Naive thymus-derived CD4-positive, alpha-beta T cell (primary cell): ENCODE results near the gene PAXX. TPM values are rescaled to one million over a fixed set of nuclear protein-coding genes. Genes with fewer than 3 reads are reported as not detected.

ENCODE experiments used
- ATAC-seq: fragments of 150-1000 bp; cut with Tn5 transposase; 2 replicates; pipeline ENCODE4 v1.10.0; 2021; ENCODE audit warnings: mild to moderate bottlenecking, moderate library complexity
- CTCF ChIA-PET: fragments of 350-600 bp; sonication (Branson Sonifier 250); formaldehyde crosslinking; loops from one replicate; lab custom pipeline; 2021; ENCODE audit warnings: antibody characterized with exemption; lab: Charles Lee
- POLR2A ChIA-PET: fragments of 350-600 bp; sonication (Branson Sonifier 250); formaldehyde crosslinking; loops from one replicate; lab custom pipeline; 2021; ENCODE audit warnings: antibody characterized with exemption, inconsistent platforms; lab: Charles Lee
- DNase-seq, 9 donors: peaks; one replicate each; pipeline versions ENCODE4 v3.0.0 to v3.0.0-alpha.2; 2020 to 2022; ENCODE audit warnings: mixed read lengths in 1 of 9
- H3K27ac ChIP-seq: one replicate; pipeline ENCODE4 v1.7.0; 2013; ENCODE audit warnings: mild to moderate bottlenecking, low read depth, low read length, moderate library complexity
- H3K27me3 ChIP-seq, 2 donors: one replicate each; pipeline ENCODE4 v1.7.0; 2013; ENCODE audit warnings: low read length in 2 of 2, mild to moderate bottlenecking in 2 of 2, moderate library complexity in 2 of 2; ENCODE audit not compliant: control insufficient read depth in 2 of 2, insufficient read depth in 2 of 2
- H3K36me3 ChIP-seq, 3 experiments: 1 replicate in 2 of 3; 2 replicates in 1 of 3; pipeline ENCODE4 v1.7.0; 2013; ENCODE audit warnings: low read length in 3 of 3, mild to moderate bottlenecking in 3 of 3, moderate library complexity in 1 of 3; ENCODE audit not compliant: insufficient read depth in 3 of 3, control insufficient read depth in 2 of 3
- H3K4me1 ChIP-seq, 2 donors: one replicate each; pipeline ENCODE4 v1.7.0; 2013; ENCODE audit warnings: low read length in 2 of 2, mild to moderate bottlenecking in 2 of 2, moderate library complexity in 1 of 2; ENCODE audit not compliant: control insufficient read depth in 2 of 2, insufficient read depth in 2 of 2
- H3K4me3 ChIP-seq: 2 replicates; pipeline ENCODE4 v1.7.0; 2013; ENCODE audit warnings: mild to moderate bottlenecking, low read length
- H3K9me3 ChIP-seq, 3 experiments: 1 replicate in 2 of 3; 2 replicates in 1 of 3; pipeline ENCODE4 v1.7.0; 2013; ENCODE audit warnings: low read length in 3 of 3; ENCODE audit not compliant: control insufficient read depth in 2 of 3
- H3K27ac Mint-ChIP-seq, 9 donors: one replicate each; pipeline ENCODE4 v1.8.0; 2020 to 2022; ENCODE audit warnings: mixed read lengths in 9 of 9, mild to moderate bottlenecking in 8 of 9, moderate library complexity in 5 of 9, inconsistent platforms in 2 of 9
- H3K27me3 Mint-ChIP-seq, 5 donors: one replicate each; pipeline ENCODE4 v1.8.0; 2021 to 2022; ENCODE audit warnings: mixed read lengths in 5 of 5, mild to moderate bottlenecking in 1 of 5
- H3K36me3 Mint-ChIP-seq, 5 donors: one replicate each; pipeline ENCODE4 v1.8.0; 2020 to 2022; ENCODE audit warnings: mixed read lengths in 5 of 5, mild to moderate bottlenecking in 3 of 5, inconsistent platforms in 1 of 5
- H3K4me1 Mint-ChIP-seq, 7 donors: one replicate each; pipeline ENCODE4 v1.8.0; 2020 to 2022; ENCODE audit warnings: mixed read lengths in 7 of 7, mild to moderate bottlenecking in 3 of 7, inconsistent platforms in 1 of 7
- H3K4me3 Mint-ChIP-seq, 10 donors: one replicate each; pipeline ENCODE4 v1.8.0; 2020 to 2022; ENCODE audit warnings: mild to moderate bottlenecking in 10 of 10, mixed read lengths in 10 of 10, moderate library complexity in 6 of 10, inconsistent platforms in 2 of 10
- H3K9me3 Mint-ChIP-seq, 11 donors: one replicate each; pipeline ENCODE4 v1.8.0; 2020 to 2022; ENCODE audit warnings: mixed read lengths in 11 of 11, mild to moderate bottlenecking in 4 of 11, inconsistent platforms in 1 of 11, moderate library complexity in 1 of 11
- intact Hi-C, 2 donors: fragments of 100-400 bp; cut with micrococcal nuclease; formaldehyde crosslinking; loops; one replicate each; pipeline ENCODE4 v1.15.1; 2023
- polyA plus RNA-seq, 2 donors: library from polyadenylated mRNA; unstranded; fragments of 300-500 nt; fragmentation: Illumina TruSeq; gene quantifications; one replicate each; pipeline ENCODE4 v1.2.3, GENCODE V29; 2021
- total RNA-seq, 6 experiments: library from RNA in 5 of 6; stranded (reverse) in 5 of 6; gene quantifications; 1 replicate in 5 of 6; 2 replicates in 1 of 6; pipeline ENCODE4 v1.2.3 and lab custom pipeline; 2021 to 2026

Gene PAXX
- total and polyA plus RNA-seq, 7 experiments from 2014 or later: 49.3 to 78.2 (median 66.0) TPM

GRCh38 chr9:136969774-136970173 is 22.4 kb upstream of the PAXX start:
- H3K9me3 ChIP-seq: no peaks in the 10 kb centered on the region
- Mint-ChIP-seq H3K4me3 (no peak overlapping the region), H3K9me3 (no peaks in the 10 kb centered on the region), H3K4me1 (peaks cover 0 to 18% (median 13%) of the 10 kb centered on the region in 7 donors), H3K36me3 (no peaks in the 10 kb centered on the region), H3K27ac (no peak overlapping the region), H3K27me3 (peaks cover 0 to 4% (median 0%) of the 10 kb centered on the region in 5 donors)
- H3K36me3 ChIP-seq: no peaks in the 10 kb centered on the region
- ATAC-seq (no peak), DNase-seq (no peak)
- intact Hi-C loops: no loop called here
- no peak overlapping the region for H3K4me3 ChIP-seq
- POLR2A ChIA-PET: no interaction called here
- CTCF ChIA-PET: no interaction called here
- H3K27me3 ChIP-seq: no peaks in the 10 kb centered on the region
- H3K27ac ChIP-seq: no peak overlapping the region
- H3K4me1 ChIP-seq: peaks cover 12 to 24% of the 10 kb centered on the region in 2 donors

- Mint-ChIP-seq H3K4me3 (no peak overlapping the region), H3K27me3 (peaks cover 0 to 6% (median 0%) of the 10 kb centered on the region in 5 donors)
- CTCF ChIA-PET: interaction anchor here (0.9 kb wide), 1 partner anchor 195 kb away, joined by 4 read pairs; no protein-coding TSS in a partner anchor
Observed at GRCh38 chr9:136970361-136970760, 21.9 kb upstream of the PAXX start.

DNA sequence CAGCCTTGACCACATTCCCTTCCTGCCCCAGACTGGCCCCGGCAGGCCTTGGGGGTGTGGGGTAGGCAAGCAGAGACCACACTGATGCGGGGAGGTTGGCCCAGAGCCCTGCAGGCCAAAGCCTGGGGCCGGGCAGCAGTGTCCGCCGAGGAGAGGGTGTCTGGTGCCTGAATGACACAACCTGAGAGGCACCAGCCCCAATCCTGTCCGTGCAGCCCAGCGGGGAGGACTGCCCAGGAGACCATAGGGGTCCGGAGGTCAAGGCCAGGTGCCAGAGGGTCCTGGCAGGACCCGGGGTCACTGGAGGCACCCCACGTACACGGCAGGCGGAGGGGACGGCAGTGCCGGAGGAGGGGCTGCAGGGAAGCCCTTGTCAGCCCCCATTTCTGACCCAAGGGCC is 20.5 kb upstream of the PAXX start:
- peaks cover 0 to 23% (median 7%) of the 10 kb centered on the region in 7 donors for H3K4me1 Mint-ChIP-seq
- Histone ChIP-seq H3K36me3 (no peaks in the 10 kb centered on the region), H3K9me3 (no peaks in the 10 kb centered on the region), H3K27ac (no peak overlapping the region), H3K27me3 (no peaks in the 10 kb centered on the region), H3K4me3 (no peak overlapping the region), H3K4me1 (peaks cover 13 to 23% of the 10 kb centered on the region in 2 donors)
- no peaks in the 10 kb centered on the region for H3K36me3 Mint-ChIP-seq
- peaks cover 0 to 4% (median 0%) of the 10 kb centered on the region in 5 donors for H3K27me3 Mint-ChIP-seq
- CTCF ChIA-PET: no interaction called here
- POLR2A ChIA-PET: no interaction called here
- no peak overlapping the region for H3K4me3 Mint-ChIP-seq
- intact Hi-C loops: no loop called here
- ATAC-seq (no peak), DNase-seq (no peak)
- no peak overlapping the region for H3K27ac Mint-ChIP-seq
- H3K9me3 Mint-ChIP-seq: no peaks in the 10 kb centered on the region

More at GRCh38 chr9:136970361-136970760, 21.9 kb upstream of the PAXX start:
- intact Hi-C loops: no loop called here
- Histone ChIP-seq H3K4me1 (peaks cover 15 to 26% of the 10 kb centered on the region in 2 donors), H3K9me3 (no peaks in the 10 kb centered on the region), H3K27me3 (no peaks in the 10 kb centered on the region), H3K36me3 (no peaks in the 10 kb centered on the region), H3K4me3 (no peak overlapping the region), H3K27ac (no peak overlapping the region)
- no peak for DNase-seq
- H3K27ac Mint-ChIP-seq: no peak overlapping the region
- H3K4me1 Mint-ChIP-seq: peaks cover 0 to 22% (median 14%) of the 10 kb centered on the region in 7 donors
- POLR2A ChIA-PET: interaction anchor here (0.5 kb wide), 1 partner anchor 18 kb away, joined by 3 read pairs; no protein-coding TSS in a partner anchor
- H3K9me3 Mint-ChIP-seq: no peaks in the 10 kb centered on the region
- no peak for ATAC-seq
- H3K36me3 Mint-ChIP-seq: no peaks in the 10 kb centered on the region

DNA sequence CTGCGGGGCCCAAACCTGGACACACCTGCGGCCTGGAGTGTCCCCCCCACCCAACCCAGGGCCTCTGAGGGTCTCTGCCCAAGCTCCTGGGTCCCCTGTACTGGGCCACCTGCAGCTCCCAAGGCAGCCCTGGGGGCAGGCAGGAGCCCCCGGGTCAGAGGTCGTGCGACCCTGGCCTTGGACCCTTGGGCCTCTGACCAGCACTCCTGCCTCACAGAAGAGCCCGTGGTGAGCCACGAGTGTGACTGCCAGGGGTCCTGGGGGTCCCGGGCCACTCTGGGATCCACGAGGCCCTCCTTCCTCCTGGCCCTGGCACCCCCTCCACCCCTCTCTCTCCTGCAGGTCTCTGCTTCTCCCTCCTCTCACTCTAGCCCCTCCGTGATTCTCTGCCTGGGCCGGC is 19.9 kb upstream of the PAXX start:
- peaks cover 0 to 20% (median 7%) of the 10 kb centered on the region in 7 donors for H3K4me1 Mint-ChIP-seq
- no peak for DNase-seq
- ATAC-seq: no peak
- ChIA-PET CTCF (no interaction called here), POLR2A (no interaction called here)
- H3K36me3 Mint-ChIP-seq: no peaks in the 10 kb centered on the region
- H3K27me3 Mint-ChIP-seq: peaks cover 0 to 4% (median 0%) of the 10 kb centered on the region in 5 donors
- H3K27ac ChIP-seq: no peak overlapping the region
- H3K9me3 ChIP-seq: no peaks in the 10 kb centered on the region
- no peaks in the 10 kb centered on the region for H3K9me3 Mint-ChIP-seq
- H3K27me3 ChIP-seq: no peaks in the 10 kb centered on the region
- no peak overlapping the region for H3K4me3 Mint-ChIP-seq
- intact Hi-C loops: no loop called here
- peaks cover 13 to 23% of the 10 kb centered on the region in 2 donors for H3K4me1 ChIP-seq
- no peak overlapping the region for H3K27ac Mint-ChIP-seq
- H3K4me3 ChIP-seq: no peak overlapping the region
- H3K36me3 ChIP-seq: no peaks in the 10 kb centered on the region

GRCh38 chr9:136972743-136973142 is 19.5 kb upstream of the PAXX start:
- H3K4me3 ChIP-seq: no peak overlapping the region
- DNase-seq (no peak), ATAC-seq (no peak)
- H3K9me3 ChIP-seq: no peaks in the 10 kb centered on the region
- no peaks in the 10 kb centered on the region for H3K9me3 Mint-ChIP-seq
- no peaks in the 10 kb centered on the region for H3K36me3 Mint-ChIP-seq
- no peaks in the 10 kb centered on the region for H3K27me3 ChIP-seq
- H3K4me3 Mint-ChIP-seq: no peak overlapping the region
- peaks cover 0 to 19% (median 7%) of the 10 kb centered on the region in 7 donors for H3K4me1 Mint-ChIP-seq
- H3K36me3 ChIP-seq: no peaks in the 10 kb centered on the region
- ChIA-PET POLR2A (interaction anchor here (1.0 kb wide), 1 partner anchor 11 kb away, joined by 3 read pairs; no protein-coding TSS in a partner anchor), CTCF (no interaction called here)
- H3K27ac ChIP-seq: no peak overlapping the region
- H3K4me1 ChIP-seq: peaks cover 13 to 23% of the 10 kb centered on the region in 2 donors
- intact Hi-C loops: no loop called here
- H3K27me3 Mint-ChIP-seq: peaks cover 0 to 4% (median 0%) of the 10 kb centered on the region in 5 donors
- no peak overlapping the region for H3K27ac Mint-ChIP-seq

DNA sequence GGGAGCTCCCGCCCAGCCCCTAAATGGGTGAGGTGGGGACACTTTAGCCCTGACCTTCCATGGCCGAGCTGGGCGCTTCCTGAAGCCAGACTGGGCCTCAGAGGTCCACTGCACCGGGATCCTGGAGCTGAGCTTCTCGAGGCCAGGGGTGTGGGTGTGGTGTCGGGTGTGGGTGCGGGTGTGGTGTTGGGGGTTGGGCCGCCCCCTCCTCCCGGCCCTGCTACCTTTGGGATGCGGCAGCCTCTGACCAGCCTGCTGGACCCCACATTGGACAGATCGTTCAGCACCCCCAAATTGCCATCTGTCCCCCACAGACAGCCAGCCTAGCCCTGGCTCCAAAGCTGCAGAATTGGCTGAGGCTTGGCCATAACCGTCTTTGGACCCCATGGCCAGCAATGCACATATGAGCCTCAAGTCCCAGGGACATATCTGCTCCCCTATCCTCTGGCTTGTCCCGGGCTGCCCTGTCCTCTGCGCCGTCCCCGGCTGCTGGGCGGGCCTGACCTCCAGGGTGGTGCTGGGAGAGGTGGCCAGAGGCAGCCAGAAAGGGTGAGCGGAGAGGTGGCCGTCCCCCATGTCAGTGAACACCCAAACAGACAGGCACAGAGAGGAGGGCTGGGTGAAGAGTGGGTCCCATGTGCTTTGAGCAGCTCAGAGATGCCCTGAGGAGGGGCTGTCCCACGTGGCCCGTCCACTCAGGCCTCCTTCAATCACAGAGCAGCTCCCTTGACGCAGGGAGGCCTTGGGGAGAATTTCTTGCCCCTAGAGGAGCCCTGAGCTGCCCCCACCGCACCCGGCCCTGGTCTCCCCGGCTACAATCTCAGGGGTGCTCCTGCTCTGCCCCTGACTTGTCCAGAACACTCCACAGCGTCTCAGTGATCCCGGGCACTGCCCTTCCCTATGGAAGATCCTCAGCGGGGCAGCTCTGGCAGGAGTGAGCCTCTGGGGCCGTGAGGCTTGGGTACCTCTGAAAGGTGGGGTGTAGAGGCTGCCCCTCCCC is 18.3 kb upstream of the PAXX start:
- Histone ChIP-seq H3K36me3 (no peaks in the 10 kb centered on the region), H3K9me3 (no peaks in the 10 kb centered on the region), H3K27me3 (no peaks in the 10 kb centered on the region), H3K27ac (no peak overlapping the region), H3K4me1 (peaks cover 13 to 23% of the 10 kb centered on the region in 2 donors), H3K4me3 (no peak overlapping the region)
- ChIA-PET CTCF (interaction anchor here (0.7 kb wide), 1 partner anchor 56 kb away, joined by 3 read pairs; no protein-coding TSS in a partner anchor), POLR2A (interaction anchor here (0.8 to 1.4 kb wide), 3 partner anchors 9 to 19 kb away, joined by 3 to 6 read pairs (median 3); partner anchors contain the start of gene PAXX)
- ATAC-seq (no peak), DNase-seq (no peak)
- Mint-ChIP-seq H3K27ac (no peak overlapping the region), H3K36me3 (no peaks in the 10 kb centered on the region), H3K4me3 (no peak overlapping the region), H3K27me3 (peaks cover 0 to 4% (median 0%) of the 10 kb centered on the region in 5 donors), H3K9me3 (no peaks in the 10 kb centered on the region), H3K4me1 (peaks cover 0 to 19% (median 7%) of the 10 kb centered on the region in 7 donors)
- intact Hi-C loops: no loop called here
